SJCRH30 (cell line): ENCODE data around the gene TMEM150A. TPM values are rescaled to one million over a fixed set of nuclear protein-coding genes. Genes with fewer than 3 reads are reported as not detected.
"Not testable (repeated sequence)": the region's sequence is repeated elsewhere in the genome, so short reads cannot be mapped to it uniquely, and the experiment has no call there.

Source experiments
- DNase-seq, 2 experiments: peaks; one replicate each; pipeline ENCODE4 v3.0.0-alpha.2; 2015 to 2020
- H3K27ac ChIP-seq: fragments of 250-450 bp; sonication (Bioruptor Pico); 2 replicates; pipeline ENCODE4 v1.5.1; 2020; ENCODE audit warnings: mild to moderate bottlenecking, moderate library complexity
- H3K27me3 ChIP-seq: fragments of 250-450 bp; sonication (Bioruptor Pico); 2 replicates; pipeline ENCODE4 v1.5.1; 2020; ENCODE audit warnings: mild to moderate bottlenecking, moderate library complexity
- H3K36me3 ChIP-seq: fragments of 250-450 bp; sonication (Bioruptor Pico); 2 replicates; pipeline ENCODE4 v1.5.1; 2020; ENCODE audit warnings: mild to moderate bottlenecking, moderate library complexity
- H3K4me1 ChIP-seq: fragments of 250-450 bp; sonication (Bioruptor Pico); 2 replicates; pipeline ENCODE4 v1.5.1; 2020; ENCODE audit warnings: mild to moderate bottlenecking, moderate library complexity
- H3K4me3 ChIP-seq: fragments of 250-450 bp; sonication (Bioruptor Pico); 2 replicates; pipeline ENCODE4 v1.5.1; 2020; ENCODE audit warnings: mild to moderate bottlenecking, moderate library complexity
- H3K9me3 ChIP-seq: fragments of 250-450 bp; sonication (Bioruptor Pico); replicated peaks from 2 replicates; pipeline ENCODE4 v1.5.1; 2020; ENCODE audit warnings: mild to moderate bottlenecking, moderate library complexity
- total RNA-seq: library from RNA; depleted of rRNA; stranded (reverse); fragments of >200 nt; shearing (Covaris generic); gene quantifications from 2 replicates; pipeline ENCODE4 v1.2.3, GENCODE V29; 2014

TMEM150A gene
- total RNA-seq, 1 experiment from 2014 or later = 5.4 TPM

DNA sequence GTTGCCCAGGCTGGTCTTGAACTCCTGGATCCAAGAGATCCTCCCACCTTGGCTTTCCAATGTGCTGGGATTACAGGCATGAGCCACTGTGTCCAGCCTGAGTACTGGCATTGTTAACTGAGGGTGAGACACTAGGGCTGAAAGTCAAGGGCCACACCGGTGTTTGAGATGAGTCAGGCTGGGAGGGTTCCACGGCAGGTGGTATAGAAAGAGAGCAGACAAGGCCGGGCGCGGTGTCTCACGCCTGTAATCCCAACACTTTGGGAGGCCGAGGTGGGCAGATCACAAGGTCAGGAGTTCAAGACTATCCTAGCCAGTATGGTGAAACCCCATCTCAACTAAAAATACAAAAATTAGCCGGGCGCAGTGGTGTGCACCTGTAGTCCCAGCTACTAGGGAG, 10.2 kb downstream of the TMEM150A start:
- not testable (repeated sequence) for H3K36me3 ChIP-seq, H3K4me3 ChIP-seq, H3K9me3 ChIP-seq, DNase-seq, H3K27me3 ChIP-seq, H3K27ac ChIP-seq
- H3K4me1 ChIP-seq = peaks cover 29% of the 10 kb centered on the region

DNA sequence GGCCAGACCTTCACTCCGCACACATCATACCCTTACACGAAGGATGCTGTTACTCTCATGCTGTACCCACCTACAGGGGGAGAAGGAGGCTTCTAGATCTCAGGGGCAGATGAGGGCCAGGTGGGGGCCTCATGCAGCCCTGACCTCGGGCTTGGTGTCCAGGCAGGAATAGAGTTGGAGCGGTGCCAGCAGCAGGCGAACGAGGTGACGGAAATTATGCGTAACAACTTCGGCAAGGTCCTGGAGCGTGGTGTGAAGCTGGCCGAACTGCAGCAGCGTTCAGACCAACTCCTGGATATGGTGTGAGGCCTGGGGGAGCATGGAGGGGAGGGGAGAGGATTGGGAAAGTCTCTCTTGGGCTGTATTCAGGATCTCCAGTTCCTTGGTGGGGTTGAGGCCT, 10.9 kb downstream of the TMEM150A start:
- Histone ChIP-seq H3K9me3 (no peaks in the 10 kb centered on the region), H3K27ac (no peak overlapping the region), H3K4me3 (no peak overlapping the region), H3K4me1 (peaks cover 29% of the 10 kb centered on the region), H3K27me3 (no peaks in the 10 kb centered on the region), H3K36me3 (no peaks in the 10 kb centered on the region)
- no peak for DNase-seq

DNA sequence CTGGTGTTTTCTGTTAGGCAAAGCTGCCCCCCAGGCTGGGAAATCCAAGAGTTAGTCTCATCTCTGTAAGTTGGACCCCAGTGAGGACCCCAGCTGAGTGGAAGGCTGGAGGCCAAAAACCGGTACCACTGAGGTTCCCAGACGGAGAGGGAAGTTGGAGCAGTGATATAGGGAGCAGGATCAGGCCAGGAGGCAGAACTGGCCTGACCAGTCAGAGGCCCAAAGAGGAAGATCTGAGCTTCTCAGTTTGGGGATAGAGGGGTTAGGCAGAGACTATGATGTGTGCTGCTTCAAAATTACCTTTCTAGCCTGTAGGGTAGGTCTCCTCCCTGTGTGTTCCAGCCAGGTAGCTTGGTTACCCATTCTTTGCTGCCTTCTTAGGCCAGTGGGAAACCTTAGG, 11.5 kb downstream of the TMEM150A start:
- Histone ChIP-seq H3K27ac (peak overlapping the region; percentile 29), H3K4me1 (peaks cover 30% of the 10 kb centered on the region), H3K27me3 (no peaks in the 10 kb centered on the region), H3K36me3 (no peaks in the 10 kb centered on the region), H3K9me3 (no peaks in the 10 kb centered on the region), H3K4me3 (no peak overlapping the region)
- no peak for DNase-seq

DNA sequence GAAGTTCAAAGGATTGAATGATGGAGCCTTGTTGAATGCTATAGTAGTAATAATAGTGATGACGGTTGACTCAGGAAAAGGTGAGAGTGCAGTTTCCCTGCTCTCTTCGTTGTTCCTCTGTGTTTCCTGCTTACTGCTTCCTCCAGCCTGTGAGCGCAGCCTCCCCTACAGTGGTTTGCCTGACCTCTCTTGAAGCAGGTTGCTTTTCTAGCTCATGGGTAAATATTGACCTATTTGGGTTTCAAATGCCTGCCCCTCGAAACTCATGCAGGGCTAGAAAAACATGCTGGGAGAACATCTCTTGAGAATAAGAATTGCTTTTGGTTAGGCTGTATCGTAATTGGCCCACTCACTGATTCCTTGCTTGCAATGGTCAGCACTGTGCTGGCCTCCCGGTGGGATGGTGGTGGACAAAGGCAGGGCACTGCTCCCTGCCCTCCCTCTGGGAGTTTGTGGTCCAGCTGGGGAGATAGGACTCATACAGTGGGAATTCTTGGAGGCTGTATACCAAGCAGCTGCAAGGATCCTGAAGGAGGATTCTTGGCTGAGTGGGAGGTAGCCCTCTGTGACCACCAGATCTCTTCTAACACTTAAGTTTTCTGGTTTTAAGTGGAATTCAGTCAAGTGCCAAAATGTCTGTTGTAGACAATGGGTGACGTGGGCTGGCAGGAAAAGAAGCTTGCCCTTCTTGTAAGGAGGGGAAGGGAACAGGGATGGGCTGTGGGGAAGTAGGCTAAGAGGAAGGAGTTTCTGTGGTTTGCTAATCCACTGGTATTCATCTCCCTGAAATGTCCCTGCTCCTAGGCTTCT, 12.3 kb downstream of the TMEM150A start:
- no peaks in the 10 kb centered on the region for H3K36me3 ChIP-seq
- H3K27me3 ChIP-seq = no peaks in the 10 kb centered on the region
- H3K4me1 ChIP-seq = peaks cover 38% of the 10 kb centered on the region
- peak overlapping the region; percentile 29 for H3K27ac ChIP-seq
- no peak overlapping the region for H3K4me3 ChIP-seq
- H3K9me3 ChIP-seq = no peaks in the 10 kb centered on the region
- peak; percentile 49 to 55 for DNase-seq

DNA sequence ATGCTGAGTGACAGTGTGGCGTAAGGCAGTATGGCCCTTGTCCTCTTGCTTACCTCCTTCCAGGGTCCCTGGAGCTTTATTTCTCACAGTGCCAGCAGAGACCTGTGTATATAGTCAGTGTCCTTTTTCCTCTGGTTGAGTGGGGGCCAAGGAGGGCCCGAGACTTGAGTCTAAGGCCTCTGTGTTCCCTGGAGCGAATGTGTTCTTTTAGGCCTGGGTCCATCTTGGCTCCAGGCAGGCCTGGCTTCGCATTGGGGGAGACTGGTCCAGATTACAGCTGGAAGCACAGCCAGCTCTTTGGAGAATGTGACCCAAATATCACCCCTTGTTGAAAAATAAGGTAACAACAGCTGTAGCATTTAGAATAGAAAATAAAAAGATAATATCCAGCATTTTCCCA, 13.3 kb downstream of the TMEM150A start:
- H3K4me1 ChIP-seq = peaks cover 42% of the 10 kb centered on the region
- no peak for DNase-seq
- H3K27me3 ChIP-seq = no peaks in the 10 kb centered on the region
- no peak overlapping the region for H3K27ac ChIP-seq
- H3K9me3 ChIP-seq = no peaks in the 10 kb centered on the region
- no peak overlapping the region for H3K4me3 ChIP-seq
- H3K36me3 ChIP-seq = no peaks in the 10 kb centered on the region

DNA sequence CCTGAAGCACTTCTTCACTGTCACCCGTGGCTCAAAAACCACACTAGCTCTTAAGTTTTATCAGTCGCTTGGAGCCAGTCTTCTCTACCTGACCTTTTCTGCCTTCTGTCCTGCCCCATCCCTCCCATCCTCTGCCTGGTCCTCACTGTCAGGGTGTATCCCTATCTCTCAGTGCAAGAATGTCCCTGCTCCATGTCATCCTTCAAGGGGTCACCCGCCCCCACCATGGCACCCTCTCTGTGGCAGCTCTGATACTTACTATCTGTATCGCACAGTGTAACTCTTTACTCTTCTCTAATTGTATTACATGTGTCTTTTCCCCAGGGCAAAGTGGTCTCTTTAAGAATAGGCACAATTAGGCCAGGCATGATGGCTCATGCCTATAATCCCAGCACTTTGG, 13.9 kb downstream of the TMEM150A start:
- Histone ChIP-seq H3K27me3 (no peaks in the 10 kb centered on the region), H3K36me3 (no peaks in the 10 kb centered on the region), H3K27ac (no peak overlapping the region), H3K9me3 (no peaks in the 10 kb centered on the region), H3K4me3 (no peak overlapping the region), H3K4me1 (peaks cover 40% of the 10 kb centered on the region)
- DNase-seq = no peak

DNA sequence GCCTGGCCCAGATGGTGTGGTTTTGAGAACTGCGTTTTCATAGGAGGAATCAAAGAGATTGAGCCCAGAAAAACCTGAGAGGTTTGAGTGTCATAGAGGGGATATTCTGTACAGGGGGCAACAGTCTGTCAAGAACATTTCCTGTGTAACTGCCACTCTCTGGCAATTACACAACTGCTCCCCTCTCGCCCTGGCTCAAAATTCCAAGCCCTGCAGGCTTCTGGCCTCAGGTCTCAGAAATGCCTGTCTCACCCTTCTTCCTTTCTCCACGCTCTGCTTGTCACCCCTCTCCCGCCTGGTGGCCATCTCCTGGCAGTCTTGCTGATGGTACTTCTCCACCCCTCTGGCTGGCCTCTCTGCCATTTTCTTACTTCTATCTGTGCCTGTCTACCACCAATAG, 14.3 kb downstream of the TMEM150A start:
- Histone ChIP-seq H3K27me3 (no peaks in the 10 kb centered on the region), H3K4me1 (peaks cover 40% of the 10 kb centered on the region), H3K9me3 (no peaks in the 10 kb centered on the region), H3K4me3 (no peak overlapping the region), H3K36me3 (no peaks in the 10 kb centered on the region), H3K27ac (no peak overlapping the region)
- DNase-seq = no peak

DNA sequence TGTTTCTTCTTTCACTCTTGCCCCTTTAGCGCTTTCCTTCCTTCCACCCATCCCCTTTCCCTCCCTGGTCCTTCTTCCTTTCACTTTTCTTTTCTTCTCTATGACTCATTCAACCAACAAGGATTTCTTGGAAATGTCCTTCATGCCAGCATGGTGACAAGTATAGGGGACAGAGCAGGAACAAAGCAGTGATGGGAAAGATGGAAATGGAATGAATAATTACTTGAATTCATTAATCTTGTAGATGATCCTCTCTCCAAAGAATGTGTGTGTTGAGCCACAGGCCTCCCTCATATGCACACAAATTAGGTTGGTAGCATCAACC, 16.8 kb downstream of the TMEM150A start:
- no peaks in the 10 kb centered on the region for H3K36me3 ChIP-seq
- no peaks in the 10 kb centered on the region for H3K9me3 ChIP-seq
- no peaks in the 10 kb centered on the region for H3K27me3 ChIP-seq
- peaks cover 33% of the 10 kb centered on the region for H3K4me1 ChIP-seq
- DNase-seq = no peak
- H3K27ac ChIP-seq = peak overlapping the region; percentile 66
- no peak overlapping the region for H3K4me3 ChIP-seq

DNA sequence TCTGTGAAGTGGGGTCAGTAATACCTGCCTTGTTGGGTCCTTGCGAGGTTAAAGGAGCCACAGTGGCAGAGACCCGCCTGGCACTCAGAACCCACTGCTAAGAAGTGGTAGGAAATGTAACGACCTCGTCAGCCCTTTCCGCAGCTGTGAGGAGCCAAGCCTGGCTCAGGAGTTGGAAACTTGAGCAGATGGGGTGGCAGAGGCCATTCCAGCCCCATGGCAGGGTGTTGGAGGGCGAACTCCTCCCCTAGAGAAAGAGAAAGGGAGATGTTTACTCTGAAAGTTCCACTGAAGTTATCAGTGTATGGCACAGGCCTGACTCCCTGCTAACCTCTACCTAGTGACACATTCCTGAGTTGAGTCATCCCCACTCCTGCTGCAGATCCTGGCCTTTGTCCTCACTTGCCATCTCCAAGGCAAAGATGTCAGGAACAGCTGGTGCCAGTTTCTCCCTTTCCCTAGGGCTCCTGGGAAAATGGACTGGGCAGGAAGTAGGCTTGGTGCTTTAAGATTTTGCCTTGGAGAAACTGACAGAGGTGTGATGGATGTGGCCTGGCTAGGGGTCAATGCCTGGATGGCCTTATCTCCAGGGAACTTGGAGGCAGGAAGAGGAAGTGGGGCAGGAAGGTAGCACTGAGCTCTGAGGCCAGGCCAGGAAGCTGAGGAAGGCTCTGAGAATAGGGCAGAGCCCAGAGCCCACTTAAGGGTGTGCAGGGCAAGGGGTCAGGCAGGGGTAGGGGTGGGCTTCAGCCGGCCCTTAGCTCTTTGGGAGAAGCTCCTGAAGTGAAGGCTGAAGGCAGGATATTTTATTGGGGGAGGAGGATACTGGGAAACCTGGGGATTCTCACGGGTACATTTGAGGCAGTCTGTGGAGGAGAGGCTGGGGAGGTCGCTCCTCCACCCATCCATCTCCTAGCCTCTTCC, 17.4 kb downstream of the TMEM150A start:
- H3K27me3 ChIP-seq = no peaks in the 10 kb centered on the region
- no peaks in the 10 kb centered on the region for H3K9me3 ChIP-seq
- DNase-seq = peak; percentile 85 to 86
- no peak overlapping the region for H3K4me3 ChIP-seq
- peaks cover 27% of the 10 kb centered on the region for H3K4me1 ChIP-seq
- no peaks in the 10 kb centered on the region for H3K36me3 ChIP-seq
- H3K27ac ChIP-seq = peak overlapping the region; percentile 66

DNA sequence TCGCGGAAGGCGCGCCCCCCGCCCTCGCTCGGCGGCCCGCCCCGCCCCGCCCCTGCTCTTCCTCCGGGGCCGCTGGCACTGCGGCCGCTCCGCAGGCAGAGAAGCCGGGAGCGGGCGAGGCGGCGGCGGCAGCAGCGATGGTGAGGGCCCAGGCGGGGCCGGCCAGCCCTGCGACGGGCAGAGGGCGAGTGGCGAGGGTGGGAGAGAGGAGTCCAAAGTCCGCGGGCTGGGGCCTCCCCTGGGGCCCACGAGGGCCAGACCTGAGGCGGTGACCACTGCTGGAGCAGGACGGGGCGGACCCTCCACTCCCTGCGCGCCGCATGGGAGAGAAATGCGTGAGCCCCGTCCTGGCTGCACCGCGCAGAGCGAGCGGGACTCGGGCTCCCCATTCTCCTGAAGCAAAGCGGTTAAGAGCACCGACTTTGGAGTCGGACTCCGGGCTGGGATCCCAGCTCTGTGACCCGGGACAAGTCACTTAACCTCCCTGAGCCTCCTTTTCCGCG, 18.1 kb downstream of the TMEM150A start, which contains the start of gene VAMP5:
TSS of gene VAMP5 (plus strand) at position 78 of the 503 bp plus-strand sequence. CDS start at position 138, 60 bp downstream.
- no peaks in the 10 kb centered on the region for H3K27me3 ChIP-seq
- no peaks in the 10 kb centered on the region for H3K9me3 ChIP-seq
- H3K4me3 ChIP-seq = no peak within 1 kb of the TSS
- peak within 1 kb of the TSS; percentile 66 for H3K27ac ChIP-seq
- no peak for DNase-seq
- H3K36me3 ChIP-seq = no peaks in the 10 kb centered on the region
- H3K4me1 ChIP-seq = peaks cover 29% of the 10 kb centered on the region

DNA sequence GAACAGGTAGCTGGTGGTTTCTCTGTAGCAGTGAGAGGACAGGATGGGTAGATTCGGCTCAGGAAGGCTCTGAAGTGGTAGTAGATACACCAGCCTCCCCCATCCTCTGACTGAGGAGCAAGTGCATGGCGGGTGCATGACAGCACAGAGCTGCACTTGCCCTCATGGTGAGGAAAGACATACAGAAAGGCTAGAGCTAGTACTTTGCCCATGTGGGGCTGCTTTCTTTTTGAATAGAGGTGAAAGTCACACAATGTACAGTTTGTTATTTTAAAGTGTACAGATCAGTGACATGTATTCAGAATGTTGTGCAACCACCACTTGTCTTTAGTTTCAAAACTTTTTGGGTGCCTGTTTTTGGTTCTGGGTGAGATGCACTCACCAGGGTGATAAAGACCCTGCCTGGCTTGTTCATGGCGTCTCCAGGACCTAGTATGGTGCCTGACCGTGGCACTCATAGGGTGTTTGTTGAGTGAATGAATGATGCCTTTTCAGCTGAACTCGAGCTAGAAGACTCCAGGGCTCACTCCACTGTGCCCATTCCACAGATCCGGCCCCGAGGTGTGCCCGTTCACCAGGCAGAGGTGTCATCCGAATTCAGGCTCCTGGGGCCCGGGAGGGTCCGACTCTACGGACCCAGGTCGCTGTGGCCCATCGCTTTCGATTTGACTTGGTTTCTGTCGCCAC, 18.7 kb downstream of the TMEM150A start:
- Histone ChIP-seq H3K4me3 (no peak overlapping the region), H3K27ac (no peak overlapping the region), H3K27me3 (no peaks in the 10 kb centered on the region), H3K9me3 (no peaks in the 10 kb centered on the region), H3K4me1 (peaks cover 35% of the 10 kb centered on the region), H3K36me3 (no peaks in the 10 kb centered on the region)
- DNase-seq = no peak

DNA sequence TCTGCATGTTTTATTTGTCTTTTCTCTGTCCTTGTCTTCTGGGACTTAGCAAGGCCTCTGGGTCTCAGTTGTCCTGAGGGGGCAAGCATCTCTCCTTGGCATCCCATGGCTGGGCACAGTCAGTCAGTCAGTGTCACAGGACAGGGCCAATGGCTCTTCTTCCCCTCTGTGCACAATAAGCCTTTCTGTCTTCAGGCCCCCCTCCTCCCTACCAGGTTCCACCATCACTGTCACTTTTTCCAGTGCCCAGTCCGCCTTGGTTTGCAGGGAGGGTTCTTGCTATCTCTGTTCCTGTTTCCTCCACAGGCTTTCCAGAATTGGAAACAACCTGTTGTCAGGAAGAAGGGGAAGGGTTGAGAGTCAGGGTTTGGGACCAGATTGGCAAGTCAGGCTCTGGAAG, 20.0 kb downstream of the TMEM150A start:
- Histone ChIP-seq H3K27ac (no peak overlapping the region), H3K36me3 (no peaks in the 10 kb centered on the region), H3K4me3 (no peak overlapping the region), H3K27me3 (no peaks in the 10 kb centered on the region), H3K4me1 (peaks cover 31% of the 10 kb centered on the region), H3K9me3 (no peaks in the 10 kb centered on the region)
- no peak for DNase-seq

DNA sequence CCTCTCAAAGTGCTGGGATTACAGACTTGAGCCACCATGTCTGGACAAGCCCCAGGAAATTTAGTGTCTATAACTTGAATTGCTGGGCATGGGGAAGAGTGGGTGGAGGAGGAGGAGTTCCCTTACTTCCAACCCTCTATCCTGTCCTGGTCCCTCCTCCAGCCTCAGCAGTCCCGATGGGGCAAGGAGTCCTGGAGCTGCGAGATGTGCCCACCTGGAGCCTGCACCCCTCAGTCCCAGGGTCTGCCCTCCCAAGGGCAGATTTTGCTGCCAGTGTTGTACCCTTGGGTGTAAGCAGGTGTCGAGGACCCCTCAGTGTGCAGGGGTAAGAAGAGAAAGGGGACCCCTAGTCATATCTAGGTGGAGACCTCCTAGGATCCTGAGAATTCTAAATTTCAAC, 22.3 kb downstream of the TMEM150A start:
- Histone ChIP-seq H3K36me3 (no peaks in the 10 kb centered on the region), H3K9me3 (no peaks in the 10 kb centered on the region)

DNA sequence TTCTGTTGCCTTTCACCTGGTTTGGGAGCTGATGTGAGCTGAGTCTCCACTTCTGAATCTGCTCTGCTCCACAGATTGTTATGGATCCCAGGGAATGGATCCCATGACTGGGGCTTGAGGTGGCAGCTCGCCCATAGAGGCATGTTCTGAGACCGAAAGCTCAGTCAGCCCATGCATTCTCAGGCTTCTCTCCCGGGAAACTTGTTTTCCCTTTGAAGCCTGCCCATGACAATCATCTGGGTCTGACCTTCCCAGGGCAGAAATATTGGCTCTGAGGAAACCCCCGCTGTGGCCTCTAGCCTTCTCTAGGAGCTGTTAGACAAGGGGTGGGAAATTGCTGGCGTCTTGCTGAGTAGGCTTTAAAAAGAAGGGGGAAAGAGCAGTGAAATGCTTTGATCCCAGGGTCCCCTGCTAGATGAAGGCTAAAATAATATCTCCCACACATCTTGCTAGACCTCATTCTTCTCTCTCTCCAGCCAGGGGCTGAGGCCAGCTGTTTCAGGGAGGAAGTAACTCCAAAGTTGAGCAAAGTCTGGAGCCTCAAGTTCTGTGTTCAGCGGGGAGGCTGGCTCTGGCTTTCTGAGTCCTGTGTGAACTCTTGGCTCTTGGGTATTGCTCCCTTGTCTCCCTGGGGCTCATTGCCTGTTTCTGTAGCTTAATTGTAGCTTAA, 23.1 kb downstream of the TMEM150A start:
- H3K27me3 ChIP-seq = no peaks in the 10 kb centered on the region
- H3K27ac ChIP-seq = peak overlapping the region; percentile 85; the same call in 1 of the 2 replicates
- H3K4me3 ChIP-seq = no peak overlapping the region

More for the DNA sequence above, 22.3 kb downstream of the TMEM150A start:
- peaks cover 27% of the 10 kb centered on the region for H3K4me1 ChIP-seq
- H3K27ac ChIP-seq = no peak overlapping the region
- H3K4me3 ChIP-seq = no peak overlapping the region
- no peak for DNase-seq
- no peaks in the 10 kb centered on the region for H3K27me3 ChIP-seq

More for the DNA sequence above, 23.1 kb downstream of the TMEM150A start:
- H3K4me1 ChIP-seq = peaks cover 19% of the 10 kb centered on the region
- no peak for DNase-seq
- no peaks in the 10 kb centered on the region for H3K9me3 ChIP-seq
- no peaks in the 10 kb centered on the region for H3K36me3 ChIP-seq
